Measurements from ENCODE around the gene PHAF1.

GRCh38 chr16:67165121-67166078, 55.7 kb downstream of the PHAF1 start:
- no peak for TF ChIP-seq CTCF (IDR thresholded peaks at IDR 0.05)
- TF ChIP-seq POLR2A (IDR thresholded peaks at IDR 0.05) = no peak

Measured in esophagus squamous epithelium (tissue), 4 donors.